ENCODE data around the gene SYNJ2.

SYNJ2 gene

GRCh38 chr6:158053377-158054313 is 72.0 kb downstream of the SYNJ2 start:
- Mint-ChIP-seq H3K4me1 (no peaks in the 10 kb centered on the region), H3K4me3 (no peak overlapping the region), H3K27me3 (no peaks in the 10 kb centered on the region), H3K9me3 (no peaks in the 10 kb centered on the region), H3K36me3 (ENCODE audit: insufficient read depth) (peaks cover 4% of the 10 kb centered on the region), H3K27ac (ENCODE audit: low read depth) (no peak overlapping the region)
- ATAC-seq (replicated peaks; ENCODE audit: extremely low read depth, poor library complexity, severe bottlenecking) (no peak), DNase-seq (ENCODE audit: low spot score in 2 of 2) (no peak)

- Mint-ChIP-seq H3K4me1 (no peaks in the 10 kb centered on the region), H3K27me3 (no peaks in the 10 kb centered on the region), H3K27ac (ENCODE audit: low read depth) (no peak overlapping the region), H3K4me3 (no peak overlapping the region), H3K9me3 (no peaks in the 10 kb centered on the region), H3K36me3 (ENCODE audit: insufficient read depth) (peaks cover 2% of the 10 kb centered on the region)
- ATAC-seq (replicated peaks; ENCODE audit: extremely low read depth, poor library complexity, severe bottlenecking) (no peak), DNase-seq (ENCODE audit: low spot score in 2 of 2) (no peak)
Measured at GRCh38 chr6:158056355-158056754, 74.7 kb downstream of the SYNJ2 start.

GRCh38 chr6:158056804-158057203 is 75.1 kb downstream of the SYNJ2 start:
- Mint-ChIP-seq H3K27me3 (no peaks in the 10 kb centered on the region), H3K4me3 (no peak overlapping the region), H3K27ac (ENCODE audit: low read depth) (no peak overlapping the region), H3K9me3 (no peaks in the 10 kb centered on the region), H3K4me1 (no peaks in the 10 kb centered on the region), H3K36me3 (ENCODE audit: insufficient read depth) (peaks cover 2% of the 10 kb centered on the region)
- DNase-seq (ENCODE audit: low spot score in 2 of 2) = no peak
- ATAC-seq (replicated peaks; ENCODE audit: extremely low read depth, poor library complexity, severe bottlenecking) = no peak

GRCh38 chr6:158057213-158057987 is 75.7 kb downstream of the SYNJ2 start:
- ATAC-seq (replicated peaks; ENCODE audit: extremely low read depth, poor library complexity, severe bottlenecking) = no peak
- Mint-ChIP-seq H3K4me3 (no peak overlapping the region), H3K4me1 (no peaks in the 10 kb centered on the region), H3K27me3 (no peaks in the 10 kb centered on the region), H3K9me3 (no peaks in the 10 kb centered on the region), H3K36me3 (ENCODE audit: insufficient read depth) (peaks cover 2% of the 10 kb centered on the region), H3K27ac (ENCODE audit: low read depth) (no peak overlapping the region)
- DNase-seq (ENCODE audit: low spot score in 2 of 2) = no peak

- H3K9me3 Mint-ChIP-seq = no peaks in the 10 kb centered on the region
- H3K4me3 Mint-ChIP-seq = no peak overlapping the region
- no peak overlapping the region for H3K27ac Mint-ChIP-seq (ENCODE audit: low read depth)
- ATAC-seq (replicated peaks; ENCODE audit: extremely low read depth, poor library complexity, severe bottlenecking) = no peak
- DNase-seq (ENCODE audit: low spot score in 2 of 2) = no peak
- peaks cover 4% of the 10 kb centered on the region for H3K36me3 Mint-ChIP-seq (ENCODE audit: insufficient read depth)
- H3K4me1 Mint-ChIP-seq = no peaks in the 10 kb centered on the region
- H3K27me3 Mint-ChIP-seq = no peaks in the 10 kb centered on the region
Measured at GRCh38 chr6:158058171-158058651, 76.5 kb downstream of the SYNJ2 start.

- DNase-seq (ENCODE audit: low spot score in 2 of 2) (no peak), ATAC-seq (replicated peaks; ENCODE audit: extremely low read depth, poor library complexity, severe bottlenecking) (no peak)
- Mint-ChIP-seq H3K27me3 (no peaks in the 10 kb centered on the region), H3K36me3 (ENCODE audit: insufficient read depth) (peaks cover 7% of the 10 kb centered on the region), H3K4me3 (no peak overlapping the region), H3K27ac (ENCODE audit: low read depth) (no peak overlapping the region), H3K9me3 (no peaks in the 10 kb centered on the region), H3K4me1 (no peaks in the 10 kb centered on the region)
Measured at GRCh38 chr6:158059108-158059507, 77.4 kb downstream of the SYNJ2 start.

- Mint-ChIP-seq H3K27me3 (no peaks in the 10 kb centered on the region), H3K4me3 (no peak overlapping the region), H3K36me3 (ENCODE audit: insufficient read depth) (peaks cover 8% of the 10 kb centered on the region), H3K9me3 (no peaks in the 10 kb centered on the region), H3K4me1 (no peaks in the 10 kb centered on the region), H3K27ac (ENCODE audit: low read depth) (no peak overlapping the region)
- DNase-seq (ENCODE audit: low spot score in 2 of 2) (no peak), ATAC-seq (replicated peaks; ENCODE audit: extremely low read depth, poor library complexity, severe bottlenecking) (no peak)
Measured at GRCh38 chr6:158060455-158061360, 79.0 kb downstream of the SYNJ2 start.

- DNase-seq (ENCODE audit: low spot score in 2 of 2) (no peak), ATAC-seq (replicated peaks; ENCODE audit: extremely low read depth, poor library complexity, severe bottlenecking) (no peak)
- Mint-ChIP-seq H3K4me1 (no peaks in the 10 kb centered on the region), H3K4me3 (no peak overlapping the region), H3K9me3 (no peaks in the 10 kb centered on the region), H3K27me3 (no peaks in the 10 kb centered on the region), H3K27ac (ENCODE audit: low read depth) (no peak overlapping the region), H3K36me3 (ENCODE audit: insufficient read depth) (peaks cover 8% of the 10 kb centered on the region)
Measured at GRCh38 chr6:158061361-158061708, 79.7 kb downstream of the SYNJ2 start.

- H3K4me3 Mint-ChIP-seq = no peak overlapping the region
- DNase-seq (ENCODE audit: low spot score in 2 of 2) (no peak), ATAC-seq (replicated peaks; ENCODE audit: extremely low read depth, poor library complexity, severe bottlenecking) (no peak)
- no peaks in the 10 kb centered on the region for H3K9me3 Mint-ChIP-seq
- H3K27me3 Mint-ChIP-seq = no peaks in the 10 kb centered on the region
- H3K4me1 Mint-ChIP-seq = no peaks in the 10 kb centered on the region
- no peak overlapping the region for H3K27ac Mint-ChIP-seq (ENCODE audit: low read depth)
- peaks cover 6% of the 10 kb centered on the region for H3K36me3 Mint-ChIP-seq (ENCODE audit: insufficient read depth)
Measured at GRCh38 chr6:158061709-158062461, 80.2 kb downstream of the SYNJ2 start.

GRCh38 chr6:158063736-158064135 is 82.1 kb downstream of the SYNJ2 start:
- ATAC-seq (replicated peaks; ENCODE audit: extremely low read depth, poor library complexity, severe bottlenecking) (no peak), DNase-seq (ENCODE audit: low spot score in 2 of 2) (no peak)
- no peak overlapping the region for H3K27ac Mint-ChIP-seq (ENCODE audit: low read depth)
- peaks cover 5% of the 10 kb centered on the region for H3K4me1 Mint-ChIP-seq
- H3K36me3 Mint-ChIP-seq (ENCODE audit: insufficient read depth) = peaks cover 6% of the 10 kb centered on the region
- no peaks in the 10 kb centered on the region for H3K9me3 Mint-ChIP-seq
- no peak overlapping the region for H3K4me3 Mint-ChIP-seq
- no peaks in the 10 kb centered on the region for H3K27me3 Mint-ChIP-seq

GRCh38 chr6:158064725-158065251 is 83.1 kb downstream of the SYNJ2 start:
- H3K4me1 Mint-ChIP-seq = peaks cover 12% of the 10 kb centered on the region
- no peaks in the 10 kb centered on the region for H3K9me3 Mint-ChIP-seq
- DNase-seq (ENCODE audit: low spot score in 2 of 2) (no peak), ATAC-seq (replicated peaks; ENCODE audit: extremely low read depth, poor library complexity, severe bottlenecking) (no peak)
- H3K27ac Mint-ChIP-seq (ENCODE audit: low read depth) = no peak overlapping the region
- H3K36me3 Mint-ChIP-seq (ENCODE audit: insufficient read depth) = peaks cover 6% of the 10 kb centered on the region
- H3K4me3 Mint-ChIP-seq = no peak overlapping the region
- no peaks in the 10 kb centered on the region for H3K27me3 Mint-ChIP-seq

Measured in central memory CD8-positive, alpha-beta T cell (primary cell).